ENCODE data around the gene PIEZO1. TPM values are rescaled to one million over a fixed set of nuclear protein-coding genes. Genes with fewer than 3 reads are reported as not detected.

PIEZO1 gene
- polyA plus RNA-seq, 2 of the 4 experiments (the other 2 are of a cell fraction) = 26.1 to 84.7 TPM

GRCh38 chr16:88792078-88792550 lies 7.1 kb upstream of the PIEZO1 start:
- CTCF ChIA-PET = interaction anchor here (2.3 kb wide), 1 partner anchor 10 kb away, joined by 10 read pairs; no protein-coding TSS in a partner anchor

GRCh38 chr16:88790312-88791211 lies 5.5 kb upstream of the PIEZO1 start:
- no peak for ATAC-seq
- FAIRE-seq = no peak
- H3K4me1 ChIP-seq = 0 out of 3 replicates have a peak, but pooled peaks cover 3% of the 10 kb centered on the region
- TF ChIP-seq ESRRA (IDR thresholded peaks at IDR 0.05; ENCODE audit: borderline replicate concordance, low read length) (no peak), ZSCAN20 (CRISPR knock-in tag; IDR thresholded peaks at IDR 0.05) (no peak), JUNB (IDR thresholded peaks at IDR 0.05) (no peak), EHF (CRISPR knock-in tag; IDR thresholded peaks at IDR 0.05) (no peak), FOXS1 (CRISPR knock-in tag; IDR thresholded peaks at IDR 0.05) (no peak), HDAC2 (IDR thresholded peaks at IDR 0.05) (no peak), ZC3H11A (IDR thresholded peaks at IDR 0.05) (no peak), REST (IDR thresholded peaks at IDR 0.05) (no peak), POLR2AphosphoS2 (conservative IDR thresholded peaks at IDR 0.05; ENCODE audit: low read length) (no peak), HOXB5 (CRISPR knock-in tag; IDR thresholded peaks at IDR 0.05) (no peak), ELK1 (IDR thresholded peaks at IDR 0.05; ENCODE audit: low read depth, low read length) (no peak), EHMT2 (IDR thresholded peaks at IDR 0.05; ENCODE audit: low read depth) (no peak), RFX5 (IDR thresholded peaks at IDR 0.05) (no peak), CTCF (IDR thresholded peaks at IDR 0.05) (no peak), MAZ (IDR thresholded peaks at IDR 0.05; ENCODE audit: borderline replicate concordance, low read depth, low read length) (no peak), POLR2A (IDR thresholded peaks at IDR 0.05; ENCODE audit: low read length) (no peak), TP53 (CRISPR knock-in tag; IDR thresholded peaks at IDR 0.05) (no peak)
- no peak overlapping the region for H3K4me3 ChIP-seq
- no peak for DNase-seq (ENCODE audit: low read depth in 1 of 2, low spot score in 1 of 2)
- H3K4me2 ChIP-seq = no peak overlapping the region
- WGBS (ENCODE audit: missing lambda C conversion rate) = 67% methylated on average over 23 of the region's 24 CpGs
- no peaks in the 10 kb centered on the region for H3K9me3 ChIP-seq
- CTCF ChIA-PET = interaction anchor here (1.1 kb wide), 1 partner anchor 10 kb away, joined by 3 read pairs; no protein-coding TSS in a partner anchor
- POLR2A ChIA-PET = no interaction called here
- H3K27ac ChIP-seq = no peak overlapping the region

More at GRCh38 chr16:88792078-88792550, 7.1 kb upstream of the PIEZO1 start:
- no peak overlapping the region for H3K27ac ChIP-seq
- no peak for FAIRE-seq
- 69% methylated on average over 12 of the region's 13 CpGs for WGBS (ENCODE audit: missing lambda C conversion rate)
- H3K4me2 ChIP-seq = no peak overlapping the region
- H3K9me3 ChIP-seq = no peaks in the 10 kb centered on the region
- ATAC-seq = peak; percentile 36 to 45; a peak in 3 of 6 replicates
- TF ChIP-seq RAD21 (conservative IDR thresholded peaks at IDR 0.05 in 1 of 2, IDR thresholded peaks at IDR 0.05 in 1 of 2) (no peak), BHLHE40 (IDR thresholded peaks at IDR 0.05; ENCODE audit: low read depth, low read length) (no peak), EP300 (IDR thresholded peaks at IDR 0.05) (no peak), HOXA7 (CRISPR knock-in tag; IDR thresholded peaks at IDR 0.05) (no peak), SREBF2 (IDR thresholded peaks at IDR 0.05) (no peak), ELK1 (IDR thresholded peaks at IDR 0.05; ENCODE audit: low read depth, low read length) (no peak), MAX (IDR thresholded peaks at IDR 0.05) (no peak), KDM1A (IDR thresholded peaks at IDR 0.05; ENCODE audit: low read depth) (no peak), HEYL (CRISPR knock-in tag; IDR thresholded peaks at IDR 0.05) (no peak), ZC3H11A (IDR thresholded peaks at IDR 0.05) (no peak), PHF8 (IDR thresholded peaks at IDR 0.05; ENCODE audit: borderline replicate concordance, low read depth) (no peak), RFX5 (IDR thresholded peaks at IDR 0.05) (no peak), ZNF302 (CRISPR knock-in tag; IDR thresholded peaks at IDR 0.05) (no peak), RARB (CRISPR knock-in tag; IDR thresholded peaks at IDR 0.05) (no peak), RCOR1 (IDR thresholded peaks at IDR 0.05; ENCODE audit: low read depth, low read length) (no peak), ATOH8 (CRISPR knock-in tag; IDR thresholded peaks at IDR 0.05; ENCODE audit: low read depth) (no peak), EHF (CRISPR knock-in tag; IDR thresholded peaks at IDR 0.05) (no peak)
- DNase-seq (ENCODE audit: low read depth in 1 of 2, low spot score in 1 of 2) = no peak
- POLR2A ChIA-PET = no interaction called here
- no peaks in the 10 kb centered on the region for H3K4me1 ChIP-seq
- no peak overlapping the region for H3K4me3 ChIP-seq
